ENCODE measurements around the gene SGCB. TPM values are rescaled to one million over a fixed set of nuclear protein-coding genes. Genes with fewer than 3 reads are reported as not detected.

SGCB gene
- total RNA-seq, 1 donor from 2014 or later, result 10.8 TPM

- no peaks in the 10 kb centered on the region for H3K9me3 Mint-ChIP-seq
- no peak for TF ChIP-seq CTCF (IDR thresholded peaks at IDR 0.05)
- peaks cover 26% of the 10 kb centered on the region for H3K4me1 Mint-ChIP-seq
- POLR2A ChIA-PET, result interaction anchor here (2.2 kb wide), 1 partner anchor 17 kb away, joined by 5 read pairs; the partner anchor contains the start of gene SGCB
- ATAC-seq (ENCODE audit: low read depth) (no peak), DNase-seq (no peak)
- no peaks in the 10 kb centered on the region for H3K36me3 Mint-ChIP-seq (ENCODE audit: low read depth)
- peaks cover 20% of the 10 kb centered on the region for H3K27me3 Mint-ChIP-seq
- CTCF ChIA-PET, result no interaction called here
- intact Hi-C loops (cut with micrococcal nuclease), result loop anchor here (5.0 kb wide), 1 partner anchor 808 kb away; the partner anchor contains the start of gene RASL11B
- H3K27ac Mint-ChIP-seq, result no peak overlapping the region
- no peak overlapping the region for H3K4me3 Mint-ChIP-seq
These were observed 16.2 kb upstream of the SGCB start for GRCh38 chr4:52054254-52054653.

DNA sequence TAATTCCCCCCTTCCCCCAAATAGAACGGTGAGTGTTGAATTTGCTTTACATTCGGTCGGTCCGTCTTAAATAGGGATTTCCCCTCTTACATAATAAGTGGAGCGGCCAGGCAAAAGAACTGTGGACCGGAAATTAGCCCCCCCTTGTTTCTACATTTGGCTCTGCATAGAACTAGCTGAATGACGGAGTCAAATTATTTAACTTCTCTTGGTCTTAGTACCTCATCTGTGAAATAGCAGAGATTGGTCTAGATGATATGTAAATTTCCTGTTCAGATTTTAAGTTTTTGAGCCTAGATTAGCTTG is 14.3 kb upstream of the SGCB start:
- DNase-seq, result no peak
- Mint-ChIP-seq H3K36me3 (ENCODE audit: low read depth) (no peaks in the 10 kb centered on the region), H3K4me3 (peak overlapping the region; percentile 88), H3K27me3 (peaks cover 30% of the 10 kb centered on the region), H3K27ac (peak overlapping the region; percentile 48), H3K9me3 (no peaks in the 10 kb centered on the region), H3K4me1 (peaks cover 26% of the 10 kb centered on the region)
- ChIA-PET CTCF (no interaction called here), POLR2A (interaction anchor here (2.2 to 2.3 kb wide), 2 partner anchors 15 to 209 kb away, joined by 5 to 9 read pairs; partner anchors contain the start of genes DCUN1D4 and SGCB)
- TF ChIP-seq CTCF (IDR thresholded peaks at IDR 0.05), result no peak
- intact Hi-C loops (cut with micrococcal nuclease), result loop anchor here (1.0 to 5.0 kb wide), 2 partner anchors 208 to 810 kb away; partner anchors contain the start of gene RASL11B
- ATAC-seq (ENCODE audit: low read depth), result peak; percentile 67

GRCh38 chr4:52051615-52052474 is 13.7 kb upstream of the SGCB start:
- ATAC-seq (ENCODE audit: low read depth), result peak; percentile 43
- Mint-ChIP-seq H3K4me1 (peaks cover 26% of the 10 kb centered on the region), H3K36me3 (ENCODE audit: low read depth) (no peaks in the 10 kb centered on the region), H3K27me3 (peaks cover 36% of the 10 kb centered on the region), H3K9me3 (no peaks in the 10 kb centered on the region), H3K4me3 (peak overlapping the region; percentile 88), H3K27ac (peak overlapping the region; percentile 51)
- DNase-seq, result peak; percentile 31
- CTCF ChIA-PET, result no interaction called here
- intact Hi-C loops (cut with micrococcal nuclease), result loop anchor here (1.0 to 5.0 kb wide), 4 partner anchors 14 to 810 kb away; partner anchors contain the start of genes RASL11B and SGCB
- POLR2A ChIA-PET, result interaction anchor here (1.7 to 2.3 kb wide), 3 partner anchors 14 to 209 kb away, joined by 5 to 9 read pairs (median 5); partner anchors contain the start of genes DCUN1D4 and SGCB
- TF ChIP-seq CTCF (IDR thresholded peaks at IDR 0.05), result no peak

- intact Hi-C loops (cut with micrococcal nuclease), result loop anchor here (1.0 to 5.0 kb wide), 3 partner anchors 13 to 811 kb away; partner anchors contain the start of genes RASL11B and SGCB
- Mint-ChIP-seq H3K4me3 (peak within 1 kb of the TSS; percentile 88), H3K36me3 (ENCODE audit: low read depth) (no peaks in the 10 kb centered on the region), H3K4me1 (peaks cover 26% of the 10 kb centered on the region), H3K27me3 (peaks cover 41% of the 10 kb centered on the region), H3K27ac (peak within 1 kb of the TSS; percentile 51), H3K9me3 (no peaks in the 10 kb centered on the region)
- ChIA-PET POLR2A (interaction anchor here (1.7 to 2.3 kb wide), 2 partner anchors 13 to 208 kb away, joined by 5 to 9 read pairs; partner anchors contain the start of genes DCUN1D4 and SGCB), CTCF (no interaction called here)
- ATAC-seq (ENCODE audit: low read depth) (peak; percentile 75), DNase-seq (no peak)
- TF ChIP-seq CTCF (IDR thresholded peaks at IDR 0.05), result no peak
These were observed 13.1 kb upstream of the SGCB start, which contains the start of gene SPATA18 for GRCh38 chr4:52051213-52051614. SPATA18 (plus strand) TSS chr4:52051304; CDS start chr4:52051705, 401 bp downstream.

DNA sequence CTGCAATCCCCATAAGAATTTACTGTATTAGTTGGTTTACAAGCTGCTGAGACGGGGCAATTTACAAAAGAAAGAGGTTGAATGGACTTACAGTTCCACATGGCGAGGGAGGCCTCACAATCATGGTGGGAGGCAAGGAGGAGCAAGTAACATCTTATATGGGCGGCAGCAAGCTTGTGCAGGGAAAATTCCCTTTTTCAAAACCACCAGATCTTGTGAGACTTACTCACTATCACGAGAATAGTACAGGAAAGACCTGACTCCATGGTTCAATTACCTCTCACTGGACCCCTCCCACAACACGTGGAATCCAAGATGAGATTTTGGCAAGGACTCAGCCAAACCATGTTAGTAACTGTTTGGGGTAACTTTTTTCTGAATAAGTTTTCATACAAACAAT is 11.2 kb upstream of the SGCB start:
- intact Hi-C loops (cut with micrococcal nuclease), result no loop called here
- H3K27ac Mint-ChIP-seq, result no peak overlapping the region
- DNase-seq (no peak), ATAC-seq (ENCODE audit: low read depth) (no peak)
- TF ChIP-seq CTCF (IDR thresholded peaks at IDR 0.05), result no peak
- POLR2A ChIA-PET, result no interaction called here
- no peaks in the 10 kb centered on the region for H3K36me3 Mint-ChIP-seq (ENCODE audit: low read depth)
- peaks cover 44% of the 10 kb centered on the region for H3K27me3 Mint-ChIP-seq
- CTCF ChIA-PET, result no interaction called here
- no peaks in the 10 kb centered on the region for H3K9me3 Mint-ChIP-seq
- H3K4me3 Mint-ChIP-seq, result no peak overlapping the region
- H3K4me1 Mint-ChIP-seq, result peaks cover 26% of the 10 kb centered on the region

All from activated B cell treated with CpG ODN at 0.5 μM for 24 hours (primary cell).